ENCODE data around the gene AHCYL2.

AHCYL2 gene

DNA sequence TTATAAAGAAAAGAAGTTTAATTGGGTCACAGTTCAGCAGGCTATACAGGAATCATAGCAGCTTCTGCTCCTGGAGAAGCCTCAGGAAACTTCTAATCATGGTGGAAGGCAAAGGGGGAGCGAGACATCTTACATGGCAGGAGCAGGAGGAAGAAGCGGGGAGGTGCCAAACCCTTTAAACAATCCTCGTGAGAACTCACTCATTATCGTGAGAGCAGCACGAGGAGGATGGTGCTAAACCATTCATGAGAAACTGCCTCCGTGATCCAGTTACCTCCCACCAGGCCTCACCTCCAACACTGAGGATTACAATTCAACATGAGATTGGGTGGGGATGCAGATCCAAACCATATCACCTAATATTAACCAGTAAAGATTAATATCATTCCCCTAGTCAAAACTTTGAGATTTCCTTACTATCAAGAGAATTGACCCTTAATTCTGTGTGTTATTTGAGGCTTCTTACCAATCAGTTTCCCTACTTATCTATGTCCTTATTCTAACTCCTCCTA is 38.0 kb upstream of the AHCYL2 start:
- H4K20me1 ChIP-seq (ENCODE audit: insufficient read depth, low read length), result no peaks in the 10 kb centered on the region
- no peaks in the 10 kb centered on the region for H3K9me2 ChIP-seq (ENCODE audit: low read depth, low read length)
- H3K27me3 ChIP-seq (ENCODE audit: insufficient read depth, low read length), result peaks cover 27% of the 10 kb centered on the region; the same call in 1 of the 2 replicates
- H3K9me3 ChIP-seq (ENCODE audit: low read length), result no peaks in the 10 kb centered on the region
- H3K79me2 ChIP-seq (ENCODE audit: insufficient read depth, low read length), result no peaks in the 10 kb centered on the region
- H2AFZ ChIP-seq (ENCODE audit: low read length), result no peak overlapping the region
- TF ChIP-seq CTCF (IDR thresholded peaks at IDR 0.05; ENCODE audit: low read length), result no peak
- no peak for TF ChIP-seq EZH2 (IDR thresholded peaks at IDR 0.05; ENCODE audit: borderline replicate concordance, low read length)
- H3K4me1 ChIP-seq (ENCODE audit: insufficient read depth, low read length, severe bottlenecking), result peaks cover 23% of the 10 kb centered on the region
- H3K4me2 ChIP-seq (ENCODE audit: low read length), result peak overlapping the region; percentile 5; the same call in 1 of the 2 replicates
- H3F3A ChIP-seq (ENCODE audit: insufficient read depth, low read length), result no peaks in the 10 kb centered on the region
- no peaks in the 10 kb centered on the region for H3K36me3 ChIP-seq (ENCODE audit: insufficient read depth, low read length)
- no peak overlapping the region for H3K4me3 ChIP-seq (ENCODE audit: low read depth, low read length, poor library complexity, severe bottlenecking)
- no peak overlapping the region for H3K9ac ChIP-seq (ENCODE audit: low read length)
- no peak overlapping the region for H3K27ac ChIP-seq (ENCODE audit: low read depth, low read length, poor library complexity, severe bottlenecking)

GRCh38 chr7:129187681-129188371 is 37.0 kb upstream of the AHCYL2 start:
- H3K79me2 ChIP-seq (ENCODE audit: insufficient read depth, low read length), result no peaks in the 10 kb centered on the region
- H4K20me1 ChIP-seq (ENCODE audit: insufficient read depth, low read length), result no peaks in the 10 kb centered on the region
- no peaks in the 10 kb centered on the region for H3K9me2 ChIP-seq (ENCODE audit: low read depth, low read length)
- peak overlapping the region; percentile 57 for H3K4me3 ChIP-seq (ENCODE audit: low read depth, low read length, poor library complexity, severe bottlenecking)
- no peak overlapping the region for H3K27ac ChIP-seq (ENCODE audit: low read depth, low read length, poor library complexity, severe bottlenecking)
- no peaks in the 10 kb centered on the region for H3F3A ChIP-seq (ENCODE audit: insufficient read depth, low read length)
- H3K4me1 ChIP-seq (ENCODE audit: insufficient read depth, low read length, severe bottlenecking), result peaks cover 23% of the 10 kb centered on the region
- peaks cover 36% of the 10 kb centered on the region for H3K27me3 ChIP-seq (ENCODE audit: insufficient read depth, low read length)
- no peak overlapping the region for H3K9ac ChIP-seq (ENCODE audit: low read length)
- no peak overlapping the region for H2AFZ ChIP-seq (ENCODE audit: low read length)
- TF ChIP-seq EZH2 (IDR thresholded peaks at IDR 0.05; ENCODE audit: borderline replicate concordance, low read length), result no peak
- no peak for TF ChIP-seq CTCF (IDR thresholded peaks at IDR 0.05; ENCODE audit: low read length)
- no peaks in the 10 kb centered on the region for H3K9me3 ChIP-seq (ENCODE audit: low read length)
- peak overlapping the region; percentile 79 for H3K4me2 ChIP-seq (ENCODE audit: low read length)
- H3K36me3 ChIP-seq (ENCODE audit: insufficient read depth, low read length), result no peaks in the 10 kb centered on the region

GRCh38 chr7:129188372-129188891 is 36.4 kb upstream of the AHCYL2 start, which contains the start of gene SMO:
Gene SMO (plus strand): TSS chr7:129188633. CDS start chr7:129189152, 519 bp downstream.
- Histone ChIP-seq H3K4me3 (ENCODE audit: low read depth, low read length, poor library complexity, severe bottlenecking) (peak within 1 kb of the TSS; percentile 57), H3K27ac (ENCODE audit: low read depth, low read length, poor library complexity, severe bottlenecking) (no peak within 1 kb of the TSS), H4K20me1 (ENCODE audit: insufficient read depth, low read length) (no peaks in the 10 kb centered on the region), H3K9me3 (ENCODE audit: low read length) (no peaks in the 10 kb centered on the region), H3F3A (ENCODE audit: insufficient read depth, low read length) (no peaks in the 10 kb centered on the region), H2AFZ (ENCODE audit: low read length) (no peak within 1 kb of the TSS), H3K9ac (ENCODE audit: low read length) (peak within 1 kb of the TSS; percentile 30; the same call in 1 of the 2 replicates), H3K4me2 (ENCODE audit: low read length) (peak within 1 kb of the TSS; percentile 79), H3K4me1 (ENCODE audit: insufficient read depth, low read length, severe bottlenecking) (peaks cover 23% of the 10 kb centered on the region), H3K9me2 (ENCODE audit: low read depth, low read length) (no peaks in the 10 kb centered on the region), H3K27me3 (ENCODE audit: insufficient read depth, low read length) (peaks cover 36% of the 10 kb centered on the region), H3K79me2 (ENCODE audit: insufficient read depth, low read length) (no peaks in the 10 kb centered on the region), H3K36me3 (ENCODE audit: insufficient read depth, low read length) (no peaks in the 10 kb centered on the region)
- TF ChIP-seq EZH2 (IDR thresholded peaks at IDR 0.05; ENCODE audit: borderline replicate concordance, low read length) (no peak), CTCF (IDR thresholded peaks at IDR 0.05; ENCODE audit: low read length) (no peak)

Measured in OCI-LY1 (cell line).